ENCODE measurements around the gene WDR19.
"Not testable (repeated sequence)": the region's sequence is repeated elsewhere in the genome, so short reads cannot be mapped to it uniquely, and the experiment has no call there.

Gene WDR19

GRCh38 chr4:39181905-39182638 is at the start of gene WDR19:
WDR19 (plus strand) TSS chr4:39182529; CDS start chr4:39182558, 29 bp downstream.
- H3K36me3 ChIP-seq (ENCODE audit: insufficient read depth, low read length): no peaks in the 10 kb centered on the region
- peak within 1 kb of the TSS; percentile 86 for H3K4me2 ChIP-seq (ENCODE audit: insufficient read depth, low read length)
- peak within 1 kb of the TSS; percentile 61 to 76 for H3K4me3 ChIP-seq (ENCODE audit: low read depth in 1 of 2, low read length in 2 of 2)
- H3K27ac ChIP-seq (ENCODE audit: low read length): peak within 1 kb of the TSS; percentile 62
- TF ChIP-seq EZH2 (IDR thresholded peaks at IDR 0.05; ENCODE audit: borderline replicate concordance, low read depth, low read length, severe bottlenecking) (no peak), CTCF (IDR thresholded peaks at IDR 0.05; ENCODE audit: borderline replicate concordance, extremely low read depth, low read length, poor library complexity, severe bottlenecking) (peak; percentile 74)
- peak; percentile 99 for DNase-seq
- ATAC-seq (ENCODE audit: insufficient read depth, low read depth): peak; percentile 98
- H3K4me1 ChIP-seq (ENCODE audit: insufficient read depth, low read length): peaks cover 19% of the 10 kb centered on the region
- H3K9ac ChIP-seq (ENCODE audit: low read depth, low read length): peak within 1 kb of the TSS; percentile 56
- H4K20me1 ChIP-seq (ENCODE audit: insufficient read depth, low read length): no peaks in the 10 kb centered on the region
- no peaks in the 10 kb centered on the region for H3K27me3 ChIP-seq (ENCODE audit: insufficient read depth, low read length, poor library complexity)
- no peaks in the 10 kb centered on the region for H3K79me2 ChIP-seq (ENCODE audit: insufficient read depth, low read length)
- no peaks in the 10 kb centered on the region for H3K9me3 ChIP-seq (ENCODE audit: insufficient read depth, low read length, severe bottlenecking)
- H2AFZ ChIP-seq (ENCODE audit: low read depth, low read length): peak within 1 kb of the TSS; percentile 91

DNA sequence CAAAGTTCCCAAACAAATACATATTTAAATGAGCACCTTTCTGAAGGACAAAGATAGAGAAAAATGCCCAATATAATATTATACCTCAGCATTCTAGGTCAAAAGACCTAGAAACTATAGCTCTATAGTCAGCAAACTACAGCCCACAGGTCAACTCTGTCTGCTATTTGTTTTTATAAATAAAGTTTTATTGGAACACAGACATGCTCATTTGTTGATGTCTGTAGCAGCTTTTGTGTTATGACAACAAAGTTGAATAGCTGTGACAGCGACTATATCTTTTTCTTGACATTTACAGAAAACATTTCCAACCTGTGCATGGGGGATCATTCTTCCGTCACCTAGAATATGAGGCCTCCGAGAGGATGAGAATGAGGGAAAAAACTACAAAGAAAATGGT is 48.7 kb upstream of the WDR19 start:
- peaks cover 4% of the 10 kb centered on the region; the same call in 1 of the 2 replicates for H3K4me1 ChIP-seq (ENCODE audit: insufficient read depth, low read length)

DNA sequence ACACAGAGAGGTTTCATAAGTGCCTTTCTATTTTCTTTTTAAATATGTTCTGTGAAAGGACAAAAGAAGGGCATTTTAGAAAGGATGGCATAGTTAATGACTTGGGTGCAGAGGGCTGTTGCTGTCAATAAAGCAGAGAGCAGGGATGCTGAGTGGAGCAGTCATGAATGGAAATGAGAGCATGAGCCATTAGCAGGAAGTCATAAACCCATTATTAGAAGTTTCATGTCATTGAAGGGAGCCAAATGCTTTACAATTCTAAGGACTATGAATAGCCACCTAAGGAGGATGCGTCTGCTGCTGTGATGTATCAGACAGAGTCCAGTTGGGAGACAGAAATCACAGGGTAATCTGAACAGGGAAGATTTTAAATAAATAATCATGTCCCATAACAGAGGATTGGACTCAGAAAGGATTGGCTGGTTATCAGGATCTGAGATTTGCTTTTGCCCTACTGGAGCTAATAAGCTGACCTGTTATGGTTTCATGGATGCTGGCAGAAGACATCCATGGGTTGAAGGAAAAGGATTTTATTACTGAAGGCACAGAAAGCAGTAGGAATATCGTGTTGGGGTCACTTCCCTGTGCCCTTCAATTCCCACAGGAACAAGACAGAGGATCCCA is 47.5 kb upstream of the WDR19 start:
- no peaks in the 10 kb centered on the region for H3K79me2 ChIP-seq (ENCODE audit: insufficient read depth, low read length)
- no peak for ATAC-seq (ENCODE audit: insufficient read depth, low read depth)
- no peaks in the 10 kb centered on the region for H3K27me3 ChIP-seq (ENCODE audit: insufficient read depth, low read length, poor library complexity)
- peaks cover 4% of the 10 kb centered on the region; the same call in 1 of the 2 replicates for H3K4me1 ChIP-seq (ENCODE audit: insufficient read depth, low read length)
- H4K20me1 ChIP-seq (ENCODE audit: insufficient read depth, low read length): no peaks in the 10 kb centered on the region
- H3K27ac ChIP-seq (ENCODE audit: low read length): no peak overlapping the region
- no peak overlapping the region for H3K4me3 ChIP-seq (ENCODE audit: low read depth in 1 of 2, low read length in 2 of 2)
- H3K36me3 ChIP-seq (ENCODE audit: insufficient read depth, low read length): no peaks in the 10 kb centered on the region
- H3K4me2 ChIP-seq (ENCODE audit: insufficient read depth, low read length): peak overlapping the region; percentile 52; the same call in 1 of the 2 replicates
- no peak overlapping the region; the same call in 1 of the 2 replicates for H2AFZ ChIP-seq (ENCODE audit: low read depth, low read length)
- H3K9me3 ChIP-seq (ENCODE audit: insufficient read depth, low read length, severe bottlenecking): no peaks in the 10 kb centered on the region
- H3K9ac ChIP-seq (ENCODE audit: low read depth, low read length): no peak overlapping the region
- TF ChIP-seq EZH2 (IDR thresholded peaks at IDR 0.05; ENCODE audit: borderline replicate concordance, low read depth, low read length, severe bottlenecking): no peak
- TF ChIP-seq CTCF (IDR thresholded peaks at IDR 0.05; ENCODE audit: borderline replicate concordance, extremely low read depth, low read length, poor library complexity, severe bottlenecking): no peak
- no peak for DNase-seq

More for the DNA sequence above, 48.7 kb upstream of the WDR19 start:
- Histone ChIP-seq H3K27me3 (ENCODE audit: insufficient read depth, low read length, poor library complexity) (no peaks in the 10 kb centered on the region), H3K9ac (ENCODE audit: low read depth, low read length) (no peak overlapping the region), H3K4me2 (ENCODE audit: insufficient read depth, low read length) (no peak overlapping the region), H2AFZ (ENCODE audit: low read depth, low read length) (no peak overlapping the region), H3K79me2 (ENCODE audit: insufficient read depth, low read length) (no peaks in the 10 kb centered on the region), H3K9me3 (ENCODE audit: insufficient read depth, low read length, severe bottlenecking) (no peaks in the 10 kb centered on the region), H3K27ac (ENCODE audit: low read length) (no peak overlapping the region), H3K4me3 (ENCODE audit: low read depth in 1 of 2, low read length in 2 of 2) (no peak overlapping the region), H3K36me3 (ENCODE audit: insufficient read depth, low read length) (no peaks in the 10 kb centered on the region), H4K20me1 (ENCODE audit: insufficient read depth, low read length) (no peaks in the 10 kb centered on the region)
- TF ChIP-seq CTCF (IDR thresholded peaks at IDR 0.05; ENCODE audit: borderline replicate concordance, extremely low read depth, low read length, poor library complexity, severe bottlenecking) (no peak), EZH2 (IDR thresholded peaks at IDR 0.05; ENCODE audit: borderline replicate concordance, low read depth, low read length, severe bottlenecking) (no peak)
- DNase-seq: no peak
- no peak for ATAC-seq (ENCODE audit: insufficient read depth, low read depth)

DNA sequence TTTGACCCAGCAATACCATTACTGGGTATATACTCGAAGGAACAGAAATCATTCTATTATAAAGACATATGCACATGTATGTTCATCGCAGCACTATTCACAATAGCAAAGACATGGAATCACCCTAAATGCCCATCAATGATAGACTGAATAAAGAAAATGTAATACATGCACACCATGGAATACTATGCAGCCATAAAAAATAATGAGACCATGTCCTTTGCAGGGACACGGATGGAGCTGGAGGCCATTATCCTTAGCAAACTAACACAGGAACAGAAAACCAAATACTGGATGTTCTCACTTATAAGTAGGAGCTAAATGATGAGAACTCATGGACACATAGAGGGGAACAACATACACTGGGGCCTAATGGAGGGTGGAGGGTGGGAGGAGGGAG is 44.1 kb upstream of the WDR19 start:
- H3K36me3 ChIP-seq (ENCODE audit: insufficient read depth, low read length); H3K4me3 ChIP-seq (ENCODE audit: low read depth in 1 of 2, low read length in 2 of 2); ATAC-seq (ENCODE audit: insufficient read depth, low read depth); H3K27ac ChIP-seq (ENCODE audit: low read length); H3K27me3 ChIP-seq (ENCODE audit: insufficient read depth, low read length, poor library complexity); H3K9me3 ChIP-seq (ENCODE audit: insufficient read depth, low read length, severe bottlenecking); H3K9ac ChIP-seq (ENCODE audit: low read depth, low read length); DNase-seq; H2AFZ ChIP-seq (ENCODE audit: low read depth, low read length); H4K20me1 ChIP-seq (ENCODE audit: insufficient read depth, low read length); H3K4me2 ChIP-seq (ENCODE audit: insufficient read depth, low read length); H3K79me2 ChIP-seq (ENCODE audit: insufficient read depth, low read length); H3K4me1 ChIP-seq (ENCODE audit: insufficient read depth, low read length): not testable (repeated sequence)
